AG09309 (cell line): ENCODE results near the gene ERC1.
"Not testable (repeated sequence)": the region's sequence is repeated elsewhere in the genome, so short reads cannot be mapped to it uniquely, and the experiment has no call there.

Source experiments
- DNase-seq: peaks from one replicate; pipeline ENCODE4 v3.0.0-alpha.2; 2010; ENCODE audit warnings: low read depth
- H3K4me3 ChIP-seq: 2 replicates; pipeline ENCODE4 v1.5.1; 2011; ENCODE audit warnings: mild to moderate bottlenecking, low read depth, low read length, moderate library complexity; ENCODE audit not compliant: control insufficient read depth
- CTCF ChIP-seq: IDR thresholded peaks from 2 replicates; pipeline ENCODE4 v1.5.1; 2011; ENCODE audit warnings: mild to moderate bottlenecking, low read depth, low read length, inconsistent platforms; ENCODE audit not compliant: insufficient read depth, control insufficient read depth; ENCODE audit errors: missing control alignments

ERC1 gene

GRCh38 chr12:1127021-1127420 lies 136.0 kb downstream of the ERC1 start:
- H3K4me3 ChIP-seq, result no peak overlapping the region
- DNase-seq, result no peak
- no peak for TF ChIP-seq CTCF

- DNase-seq, result no peak
- no peak for TF ChIP-seq CTCF
- H3K4me3 ChIP-seq, result no peak overlapping the region
Measured at GRCh38 chr12:1130164-1130563, 139.1 kb downstream of the ERC1 start.

- H3K4me3 ChIP-seq, result no peak overlapping the region
- no peak for DNase-seq
- no peak for TF ChIP-seq CTCF
Measured at GRCh38 chr12:1130571-1130970, 139.5 kb downstream of the ERC1 start.

GRCh38 chr12:1131811-1132224 lies 140.8 kb downstream of the ERC1 start:
- TF ChIP-seq CTCF, result no peak
- H3K4me3 ChIP-seq, result no peak overlapping the region
- DNase-seq, result no peak

- no peak for TF ChIP-seq CTCF
- no peak for DNase-seq
- no peak overlapping the region for H3K4me3 ChIP-seq
Measured at GRCh38 chr12:1132311-1132710, 141.3 kb downstream of the ERC1 start.

- DNase-seq, result no peak
- no peak for TF ChIP-seq CTCF
- H3K4me3 ChIP-seq, result no peak overlapping the region
Measured at GRCh38 chr12:1138691-1139090, 147.7 kb downstream of the ERC1 start.

- H3K4me3 ChIP-seq, DNase-seq: not testable (repeated sequence)
Measured at GRCh38 chr12:1146758-1147157, 155.7 kb downstream of the ERC1 start.
